Measurements from ENCODE around the gene P4HTM.
A peak's percentile ranks its signal among the peaks of the same experiment; 100 is the strongest.
"Not testable (repeated sequence)": the region's sequence is repeated elsewhere in the genome, so short reads cannot be mapped to it uniquely, and the experiment has no call there.

The P4HTM gene

DNA sequence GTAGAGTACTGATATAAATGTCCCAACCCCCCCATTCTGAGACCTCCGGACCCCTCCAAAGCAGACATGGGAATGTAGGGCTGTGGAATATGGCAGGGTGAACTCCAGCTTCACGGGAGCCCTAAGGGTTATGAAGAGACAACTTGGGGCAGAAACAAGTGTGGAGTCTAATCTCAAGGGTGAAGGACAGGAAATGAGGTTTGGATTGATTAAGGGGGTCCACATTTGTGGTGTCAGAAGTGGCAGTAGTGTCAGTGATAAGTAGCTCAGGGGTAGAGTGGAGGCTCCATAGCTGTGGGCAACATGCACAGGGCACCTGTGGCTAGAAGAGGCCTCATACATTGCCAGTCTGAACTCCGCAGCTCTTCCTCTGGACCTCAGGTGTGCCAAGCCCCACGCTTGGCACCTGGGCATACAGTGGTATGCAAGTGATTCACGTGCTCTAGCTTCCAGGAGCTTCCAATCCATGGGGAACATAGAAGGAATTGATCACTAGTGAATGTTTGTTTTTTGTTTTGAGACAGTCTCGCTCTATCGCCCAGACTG, 4.1 kb upstream of the P4HTM start:
- DNase-seq: no peak

DNA sequence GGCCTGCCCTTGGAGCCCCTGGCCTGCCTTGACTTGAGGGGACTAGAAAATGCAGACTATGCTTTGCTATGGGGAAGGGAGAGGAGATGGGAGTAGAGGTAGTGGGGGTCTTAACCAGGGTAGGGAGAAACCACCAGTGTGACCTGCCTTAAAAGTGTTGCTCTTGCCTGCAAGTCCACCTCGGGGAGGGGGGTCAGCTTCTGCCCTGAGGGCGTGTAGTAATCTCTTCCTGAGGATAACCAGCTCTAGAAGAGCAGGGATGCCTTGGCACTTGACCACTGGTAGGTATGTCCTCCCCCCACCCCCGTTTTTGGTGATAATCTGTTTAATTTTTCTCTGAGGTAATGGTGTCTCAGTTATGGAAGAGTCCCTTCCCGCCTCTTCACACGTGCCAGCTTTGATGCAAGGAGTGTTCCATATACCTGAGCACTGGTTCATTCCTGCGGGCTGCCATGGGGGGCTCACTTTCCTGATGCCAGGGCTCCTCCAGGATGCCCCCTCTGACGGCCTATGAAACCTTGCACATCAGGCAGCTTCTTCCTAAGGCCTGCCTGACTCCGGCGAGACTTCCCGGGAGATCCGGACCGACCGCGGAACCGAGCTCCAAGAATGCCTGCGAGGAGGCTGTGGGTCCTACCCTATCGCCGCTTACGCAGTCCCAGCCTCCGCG, 780 bp upstream of the P4HTM start:
- DNase-seq: no peak

DNA sequence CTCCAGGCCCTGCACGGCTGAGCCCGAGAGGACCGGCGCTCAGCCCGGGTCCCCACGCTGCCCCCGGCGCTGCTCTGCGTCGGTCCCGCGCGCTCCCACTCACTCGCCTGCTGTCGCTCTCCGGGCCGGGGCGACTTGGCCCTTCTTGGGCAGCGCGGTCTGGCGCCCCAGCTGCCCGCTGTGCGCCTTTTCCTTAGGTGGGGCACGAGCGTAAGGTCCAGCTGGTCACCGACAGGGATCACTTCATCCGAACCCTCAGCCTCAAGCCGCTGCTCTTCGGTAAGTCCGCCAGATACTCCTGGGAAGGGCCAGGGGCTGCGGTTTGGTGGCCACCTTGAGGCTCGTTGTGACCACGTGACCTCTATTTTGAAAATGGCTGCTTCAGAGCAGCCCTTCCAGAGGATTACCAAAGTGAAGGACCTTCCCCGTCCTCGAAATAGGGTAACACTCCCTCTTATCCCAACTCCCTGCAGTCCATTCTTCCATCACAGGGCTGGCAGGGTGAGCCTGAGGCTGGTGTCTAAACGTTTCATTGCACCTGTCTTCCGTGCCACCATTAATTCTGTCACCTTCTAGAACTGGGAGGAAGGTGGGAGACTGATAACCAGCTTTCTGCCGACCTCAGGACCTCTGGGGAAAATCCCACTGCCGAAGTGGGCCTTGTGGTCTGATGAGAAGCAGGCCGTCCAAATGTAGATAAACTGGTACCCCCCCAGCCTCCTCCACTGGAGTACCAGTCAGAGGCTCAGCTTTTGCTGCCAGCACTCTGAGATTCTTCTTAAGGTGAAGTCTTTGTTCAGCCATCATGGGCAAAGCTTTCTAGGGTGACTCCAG, 812 bp downstream of the P4HTM start:
- peak in 1 of 2 experiments; percentile 17 for DNase-seq

DNA sequence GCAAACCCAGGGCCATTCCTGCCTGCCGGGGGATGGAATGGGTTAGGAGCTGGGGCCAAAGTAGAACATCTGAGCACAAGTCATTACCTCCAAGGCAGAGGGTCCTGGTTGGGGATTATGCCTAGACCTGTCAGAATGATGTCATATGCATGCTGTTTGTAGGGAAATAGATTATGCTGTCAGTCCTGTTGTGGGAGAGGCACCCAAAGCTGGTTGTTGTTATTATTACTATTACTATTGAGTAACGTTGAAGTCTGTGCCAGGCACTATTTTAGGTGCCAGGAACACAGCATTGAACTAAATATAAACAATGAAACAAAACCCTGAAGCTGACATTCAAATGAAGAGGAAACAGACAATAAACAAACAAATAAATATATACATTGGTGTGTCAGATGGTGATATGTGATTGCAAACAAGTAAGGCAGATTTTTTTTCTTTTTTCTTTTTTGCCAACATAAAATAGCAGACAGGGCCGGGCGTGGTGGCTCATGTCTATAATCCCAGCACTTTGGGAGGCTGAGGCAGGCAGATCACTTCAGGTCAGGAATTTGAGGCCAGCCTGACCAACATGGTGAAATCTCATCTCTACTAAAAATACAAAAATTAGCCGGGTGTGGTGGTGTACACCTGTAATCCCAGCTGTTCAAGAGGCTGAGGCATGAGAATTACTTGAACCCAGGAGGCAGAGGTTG, 2.0 kb downstream of the P4HTM start:
- no peak for DNase-seq

DNA sequence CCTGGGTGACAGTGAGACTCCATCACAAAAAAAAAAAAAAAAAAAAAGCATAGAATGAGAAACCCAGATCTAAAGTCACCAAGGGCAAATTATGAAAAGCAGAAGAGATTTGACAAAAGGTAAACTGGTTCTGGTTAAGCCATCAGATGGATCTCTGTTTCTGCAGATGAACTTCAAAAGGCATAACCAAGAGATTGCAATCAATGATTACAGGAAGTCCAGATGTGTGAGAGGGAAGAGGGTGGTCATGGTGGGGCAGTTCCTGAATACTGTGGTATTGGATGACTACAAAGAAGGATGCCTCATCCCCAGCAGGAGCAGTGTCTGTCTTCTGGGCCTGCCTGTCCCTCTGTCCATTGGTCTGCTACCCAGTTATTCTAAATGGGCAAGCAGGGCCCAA, 3.8 kb downstream of the P4HTM start:
- no peak for DNase-seq

DNA sequence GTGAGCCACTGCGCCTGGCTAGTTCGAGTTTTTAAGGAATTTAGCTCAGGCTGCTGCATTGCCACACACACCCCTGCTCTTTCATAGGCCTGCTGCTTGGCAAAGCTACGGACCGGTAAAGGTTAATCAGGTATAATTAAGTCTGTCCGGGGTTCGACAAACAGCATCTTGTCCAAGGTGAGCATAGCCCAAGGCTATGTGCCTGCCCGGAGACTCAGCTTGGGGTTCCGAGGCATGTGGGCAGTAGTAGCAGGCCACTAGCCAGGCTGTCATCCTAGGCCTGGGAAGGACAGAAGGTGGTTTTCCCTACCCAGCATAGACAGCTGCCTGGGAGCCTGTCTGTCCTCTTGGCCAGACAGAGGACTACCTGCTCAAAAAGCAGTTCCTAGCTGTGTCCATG, 6.6 kb downstream of the P4HTM start:
- DNase-seq: no peak

DNA sequence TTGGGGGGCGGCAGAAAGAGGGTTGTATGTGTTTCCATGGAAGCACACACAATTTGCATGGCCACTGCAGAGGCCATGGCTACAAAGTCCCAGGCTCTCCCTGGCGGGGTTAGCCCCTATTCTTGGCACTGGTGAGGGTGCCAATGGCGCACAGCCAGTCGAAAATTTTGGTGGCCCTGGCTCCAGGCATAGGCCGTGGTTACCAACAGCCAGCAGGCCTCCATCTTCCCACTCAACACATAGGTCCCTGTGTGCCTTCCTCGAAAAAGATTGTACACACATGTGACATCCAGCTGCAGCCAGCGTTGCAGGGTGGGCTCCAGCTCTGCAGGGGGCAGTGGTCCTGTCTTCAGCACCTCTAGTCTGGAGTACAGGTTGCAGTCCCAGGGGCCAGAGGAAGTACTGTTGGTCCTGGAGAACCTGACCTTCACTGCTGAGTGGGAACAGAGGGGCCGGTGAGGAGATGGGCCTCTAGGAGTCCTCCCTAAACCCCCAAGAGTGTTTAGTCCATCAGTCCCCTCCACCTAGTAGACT, 7.1 kb downstream of the P4HTM start:
- DNase-seq: no peak

DNA sequence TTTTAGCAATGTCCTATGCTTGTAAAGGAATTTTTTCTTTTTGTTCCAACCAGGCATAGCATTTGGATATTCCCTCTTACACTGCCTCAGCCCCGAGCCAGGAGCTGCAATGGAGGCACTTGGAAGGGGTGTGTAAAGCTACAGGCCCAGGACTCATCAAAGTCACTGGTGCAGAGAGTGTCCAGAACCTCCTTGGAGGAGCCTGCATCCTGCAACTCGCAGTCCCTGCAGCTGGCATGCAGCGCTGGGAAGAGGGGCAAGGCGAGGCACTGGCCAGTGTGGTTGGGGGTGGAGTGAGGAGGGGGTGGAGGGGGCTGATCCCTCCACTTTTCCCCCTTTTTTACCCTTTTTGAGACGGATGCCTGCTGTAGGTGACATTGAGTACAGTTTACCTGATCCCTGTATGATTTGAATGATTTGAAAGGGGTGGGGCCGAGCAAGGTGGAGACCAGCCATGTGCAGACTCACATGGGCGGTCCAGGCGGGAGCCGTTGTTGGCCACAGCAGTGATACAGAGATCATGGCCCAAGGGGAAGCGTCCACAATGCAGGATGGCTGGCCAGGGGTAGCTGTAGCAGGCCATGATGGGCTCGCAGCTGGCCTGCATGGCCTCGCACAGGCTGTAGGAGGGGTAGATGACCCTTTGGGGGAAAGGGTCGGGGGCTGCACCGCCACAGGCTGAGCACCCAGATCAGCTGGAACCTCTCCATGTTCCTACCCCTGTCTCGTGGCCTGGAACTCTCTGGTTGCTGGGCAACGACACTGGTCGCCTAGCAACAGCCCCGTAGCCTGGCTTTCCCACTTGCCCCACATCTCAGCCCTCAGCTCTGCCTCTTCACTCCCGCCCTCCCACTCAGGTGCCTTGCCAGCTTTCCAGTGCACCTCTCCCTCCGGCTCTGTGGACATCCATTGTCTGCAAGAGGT, 7.9 kb downstream of the P4HTM start:
- DNase-seq: no peak

DNA sequence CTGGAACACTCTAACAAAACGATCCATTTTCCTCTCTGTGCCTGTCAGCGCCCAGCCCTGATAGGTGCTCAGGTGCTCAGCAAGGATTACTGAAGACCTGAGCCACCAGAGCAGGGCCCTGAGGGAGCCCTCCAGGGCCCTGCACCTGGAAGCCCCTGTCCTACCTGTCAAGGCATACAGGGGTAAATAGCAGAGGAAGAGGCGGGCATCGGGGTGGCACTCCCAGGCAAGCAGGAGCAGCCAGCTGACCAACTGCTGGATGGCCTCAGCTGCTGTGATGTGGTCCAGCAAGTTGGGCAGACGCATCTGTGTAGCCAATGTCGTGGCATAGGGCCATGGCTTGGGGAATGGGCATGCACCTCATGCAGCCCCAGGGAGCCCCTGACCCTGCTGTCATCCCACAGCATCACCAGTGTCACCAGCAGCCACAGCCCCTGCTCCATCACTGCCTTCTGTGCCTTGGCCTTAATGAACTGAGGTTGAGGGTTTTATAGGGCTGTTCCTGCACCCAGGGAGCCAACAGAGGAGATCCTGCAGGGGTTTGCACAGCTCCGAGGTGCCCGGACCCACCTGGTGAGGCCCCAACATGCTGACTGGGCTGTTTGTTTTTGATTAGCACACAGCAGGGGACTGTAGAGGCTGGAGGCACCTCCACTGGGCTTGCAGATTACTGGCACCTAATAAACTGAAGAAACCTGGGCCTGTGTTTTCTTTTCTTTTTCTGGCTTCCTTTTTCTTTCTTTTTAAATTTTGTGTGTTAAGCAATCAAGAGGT, 9.2 kb downstream of the P4HTM start:
- no peak for DNase-seq

DNA sequence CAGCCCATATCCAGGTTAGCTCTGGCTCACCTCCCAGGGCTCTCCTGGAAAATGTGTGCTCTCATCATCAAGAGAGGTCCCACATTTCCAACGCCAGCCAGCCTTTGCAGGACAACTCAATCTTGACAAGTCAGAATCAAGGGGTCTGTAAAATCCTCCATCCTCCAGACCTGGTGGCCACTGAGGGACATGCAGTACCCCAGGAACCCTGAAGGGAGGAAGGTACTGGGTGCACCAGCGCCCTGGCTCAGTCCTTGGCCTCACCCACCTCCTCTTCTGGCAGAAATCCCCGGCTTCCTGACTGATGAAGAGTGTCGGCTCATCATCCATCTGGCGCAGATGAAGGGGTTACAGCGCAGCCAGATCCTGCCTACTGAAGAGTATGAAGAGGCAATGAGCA, 11.1 kb downstream of the P4HTM start:
- DNase-seq: peak in 1 of 2 experiments; percentile 22

DNA sequence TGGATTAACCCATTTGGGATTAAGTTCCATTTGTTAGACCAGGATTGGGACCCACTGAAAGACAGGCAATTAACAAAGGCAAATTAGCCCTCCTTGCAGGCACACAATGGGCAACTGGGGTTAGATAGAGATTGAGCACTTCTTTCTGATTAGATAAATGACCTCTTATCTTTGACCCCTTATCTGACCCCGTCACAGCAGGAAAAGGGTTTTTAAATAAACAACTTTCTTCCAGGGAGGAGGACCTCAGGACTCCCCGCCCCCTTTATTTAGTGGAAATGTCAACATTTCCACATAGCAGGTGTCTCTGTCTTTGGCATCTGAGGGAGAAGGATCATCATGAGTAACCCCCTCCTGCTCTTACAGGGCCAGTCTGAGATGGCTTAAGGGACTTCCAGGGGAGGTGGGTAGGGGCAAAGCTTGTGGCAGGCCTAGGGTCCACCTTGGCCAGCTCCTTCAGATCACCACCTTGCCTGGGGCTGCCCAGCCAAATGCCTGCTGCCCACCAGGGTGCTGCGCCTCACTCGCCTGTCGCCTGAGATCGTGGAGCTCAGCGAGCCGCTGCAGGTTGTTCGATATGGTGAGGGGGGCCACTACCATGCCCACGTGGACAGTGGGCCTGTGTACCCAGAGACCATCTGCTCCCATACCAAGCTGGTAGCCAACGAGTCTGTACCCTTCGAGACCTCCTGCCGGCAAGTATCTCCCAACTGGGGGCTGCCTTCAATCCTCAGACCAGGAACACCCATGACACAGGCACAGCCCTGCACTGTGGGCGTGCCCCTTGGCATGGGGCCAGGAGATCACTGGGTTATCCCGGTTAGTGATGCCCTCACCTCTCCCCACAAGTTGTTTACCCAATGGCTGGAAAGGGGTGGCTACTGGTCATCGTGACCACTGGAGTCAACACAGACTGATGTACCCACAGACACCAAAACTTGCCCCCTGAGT, 14.6 kb downstream of the P4HTM start:
- DNase-seq: no peak

DNA sequence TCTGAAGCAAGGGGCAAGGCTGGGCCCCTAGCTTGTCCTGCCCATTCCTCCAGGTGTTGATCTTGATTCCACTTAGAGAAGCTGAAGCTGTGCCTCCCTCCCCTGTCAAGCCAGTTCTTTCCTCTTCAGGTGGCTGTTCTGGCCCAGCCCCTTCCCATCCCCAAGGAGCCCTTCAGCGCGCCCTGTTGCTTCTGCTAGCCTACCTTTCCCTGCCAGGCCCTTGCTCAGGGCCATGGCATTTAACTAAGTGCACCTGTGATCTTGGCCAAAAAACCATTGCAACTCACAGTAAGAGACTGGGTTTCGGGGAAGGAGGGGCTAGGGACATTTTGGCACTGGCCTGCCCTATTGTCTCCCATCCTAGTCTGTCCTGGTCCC, 15.3 kb downstream of the P4HTM start:
- DNase-seq: no peak

DNA sequence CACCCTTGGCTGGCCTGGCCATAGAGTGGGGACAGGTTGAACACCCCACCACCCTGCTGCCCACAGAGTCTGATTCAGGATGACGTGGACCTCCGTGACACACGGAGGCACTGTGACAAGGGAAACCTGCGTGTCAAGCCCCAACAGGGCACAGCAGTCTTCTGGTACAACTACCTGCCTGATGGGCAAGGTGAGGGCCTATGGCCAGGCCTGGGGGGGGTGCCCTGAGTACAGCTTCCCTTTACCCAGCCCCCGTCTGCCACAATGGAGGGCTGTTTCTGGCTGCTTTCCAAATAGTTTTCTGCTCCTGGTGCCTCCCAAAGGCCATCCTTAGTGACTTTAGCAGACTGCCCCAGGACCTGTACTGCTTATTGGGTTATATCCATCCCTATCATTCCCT, 16.0 kb downstream of the P4HTM start:
- no peak for DNase-seq

DNA sequence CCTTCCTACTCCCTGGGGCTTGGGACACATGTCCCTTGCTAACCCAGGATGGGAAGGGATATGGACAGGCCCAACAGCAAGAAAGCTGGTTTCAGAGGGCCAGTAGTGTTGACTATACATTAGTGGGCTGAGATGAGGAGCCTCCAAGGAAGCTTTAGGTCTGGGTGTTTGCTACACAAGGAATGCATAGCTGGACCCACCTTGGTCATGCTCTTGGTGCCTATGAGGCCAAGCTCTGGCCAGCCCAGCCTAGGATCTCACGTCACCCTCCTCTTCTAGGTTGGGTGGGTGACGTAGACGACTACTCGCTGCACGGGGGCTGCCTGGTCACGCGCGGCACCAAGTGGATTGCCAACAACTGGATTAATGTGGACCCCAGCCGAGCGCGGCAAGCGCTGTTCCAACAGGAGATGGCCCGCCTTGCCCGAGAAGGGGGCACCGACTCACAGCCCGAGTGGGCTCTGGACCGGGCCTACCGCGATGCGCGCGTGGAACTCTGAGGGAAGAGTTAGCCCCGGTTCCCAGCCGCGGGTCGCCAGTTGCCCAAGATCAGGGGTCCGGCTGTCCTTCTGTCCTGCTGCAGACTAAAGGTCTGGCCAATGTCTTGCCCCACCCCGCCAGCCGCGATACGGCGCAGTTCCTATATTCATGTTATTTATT, 16.5 kb downstream of the P4HTM start:
- DNase-seq: no peak

DNA sequence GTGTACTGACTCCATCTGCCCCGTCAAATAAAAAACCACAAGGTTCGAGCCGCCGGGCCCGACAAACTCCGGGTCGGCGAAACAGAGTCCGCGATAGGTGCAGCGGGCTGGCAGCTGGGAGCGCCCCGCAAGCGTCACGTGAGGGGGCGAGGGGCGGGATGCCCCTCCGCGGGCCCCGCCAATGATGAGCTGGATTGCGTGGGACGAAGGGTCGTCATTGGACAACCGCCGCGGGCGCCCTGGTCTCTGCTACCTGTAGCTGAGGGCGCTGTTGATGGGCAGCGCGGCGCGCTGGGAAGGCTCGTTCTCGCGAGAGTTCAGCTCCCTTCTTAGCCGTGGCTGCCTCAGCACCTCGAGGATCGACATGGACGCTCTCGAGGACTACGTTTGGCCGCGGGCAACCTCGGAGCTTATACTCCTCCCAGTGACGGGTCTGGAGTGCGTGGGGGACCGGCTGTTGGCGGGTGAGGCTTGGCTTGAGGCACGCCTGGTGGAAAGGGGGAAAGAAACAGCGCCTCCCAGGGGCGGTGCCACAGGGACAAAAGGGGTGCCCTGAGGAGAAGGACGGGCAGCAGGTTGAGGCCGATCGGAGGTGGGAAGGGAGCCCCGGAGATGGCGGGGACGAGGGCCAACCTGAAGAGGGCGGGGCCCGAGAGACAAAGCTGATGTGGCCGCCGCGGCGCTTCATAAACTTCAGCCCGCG, 17.2 kb downstream of the P4HTM start, which contains the start of gene WDR6:
WDR6 (plus strand) TSS at position 324 of the 703 bp plus-strand sequence; CDS start at position 365, 41 bp downstream.
- peak; percentile 81 to 96 for DNase-seq

DNA sequence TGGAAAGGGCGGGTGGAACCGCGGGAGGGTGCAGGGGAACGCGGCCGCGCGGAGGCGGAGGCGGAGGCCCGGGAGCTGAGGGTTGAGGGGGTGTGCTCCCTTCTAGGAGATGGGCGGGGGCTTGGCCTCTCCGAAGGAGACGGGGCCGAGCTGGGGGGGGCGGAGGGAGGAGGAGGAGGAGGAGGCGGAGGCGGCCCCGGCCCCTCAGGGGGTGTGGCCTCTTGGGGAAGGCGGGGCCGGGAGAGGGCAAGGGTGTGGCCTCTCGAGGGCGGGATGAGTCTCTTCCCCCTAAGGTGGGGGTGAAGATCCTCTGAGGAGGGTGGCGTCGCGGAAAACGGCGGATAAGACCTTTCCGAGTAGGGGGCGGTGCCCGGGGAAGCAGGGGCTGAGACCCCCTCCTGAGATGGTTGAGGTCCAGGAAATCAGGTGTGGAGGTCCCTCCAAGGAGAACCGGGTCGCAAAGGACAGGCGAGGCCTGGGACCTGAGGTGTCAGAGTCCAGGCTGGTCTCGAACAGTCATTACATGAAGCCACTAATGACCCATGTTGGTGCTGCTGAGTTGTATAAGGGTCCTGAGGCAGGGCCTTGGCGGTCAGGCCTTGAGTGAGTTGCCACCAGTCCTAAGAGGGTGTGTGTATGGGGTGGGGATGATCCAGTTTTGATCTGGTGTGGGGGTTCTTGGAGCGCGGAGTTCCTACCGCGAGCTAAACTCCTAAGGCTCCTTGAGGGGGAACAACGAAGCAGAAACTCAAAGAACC, 17.9 kb downstream of the P4HTM start:
- DNase-seq: peak; percentile 58 to 81

DNA sequence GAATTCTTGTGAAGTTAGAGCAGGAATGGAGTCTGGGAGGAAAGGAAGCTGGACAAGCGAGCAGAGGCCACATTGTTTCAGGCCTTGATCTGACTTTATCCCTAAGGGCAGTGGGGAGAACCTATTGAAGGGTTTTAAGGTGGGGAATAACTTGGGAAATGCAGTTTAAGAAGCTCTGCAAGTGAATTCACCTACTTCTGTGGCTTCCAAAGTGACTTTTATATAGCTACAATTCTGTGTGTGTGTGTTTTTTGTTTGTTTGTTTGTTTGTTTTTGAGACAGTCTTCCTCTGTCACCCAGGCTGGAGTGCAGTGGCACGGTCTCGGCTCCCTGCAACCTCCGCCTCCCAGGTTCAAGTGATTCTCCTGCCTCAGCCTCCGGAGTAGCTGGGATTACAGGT, 18.6 kb downstream of the P4HTM start:
- not testable (repeated sequence) for DNase-seq

DNA sequence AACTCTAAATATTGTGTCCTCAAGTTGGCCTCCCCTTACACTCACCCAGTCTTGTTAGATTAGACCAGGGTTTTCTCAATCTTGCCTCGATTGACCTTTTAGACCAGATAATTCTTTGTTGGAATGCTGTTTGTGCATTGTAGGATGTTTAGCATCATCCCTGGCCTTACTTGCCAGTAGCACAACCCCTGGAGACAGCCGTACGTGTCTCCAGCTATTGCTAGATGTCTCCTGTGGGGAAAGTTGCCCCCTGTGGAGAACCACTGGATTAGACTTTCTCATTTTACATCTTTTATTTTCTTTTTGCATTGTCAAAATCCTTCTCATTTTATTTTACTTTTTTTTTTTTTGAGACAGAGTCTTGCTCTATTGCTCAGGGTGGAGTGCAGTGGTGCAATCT, 19.4 kb downstream of the P4HTM start:
- DNase-seq: no peak
